Panc1 (cell line): ENCODE measurements around the gene TEX13D. TPM values are rescaled to one million over a fixed set of nuclear protein-coding genes. Genes with fewer than 3 reads are reported as not detected.

ENCODE experiments used
- ATAC-seq: fragments of 200-7000 bp; cut with Tn5 transposase; 2 replicates; pipeline ENCODE4 v1.9.1; 2020; ENCODE audit warnings: mild to moderate bottlenecking, moderate library complexity
- BruUV-seq: library from RNA; stranded (reverse); fragments of 400-500 nt; replicated peaks from 2 replicates; lab custom pipeline; 2021; lab: Mats Ljungman, UMichigan
- CTCF ChIA-PET: fragments of 300-600 bp; sonication (Branson Sonifier 250); formaldehyde crosslinking; loops from one replicate; lab custom pipeline; 2022; ENCODE audit warnings: antibody characterized with exemption; lab: Charles Lee
- POLR2A ChIA-PET: fragments of 300-600 bp; sonication (Branson Sonifier 250); formaldehyde crosslinking; loops from one replicate; lab custom pipeline; 2022; ENCODE audit warnings: antibody characterized with exemption; lab: Charles Lee
- DNase-seq: peaks from one replicate; pipeline ENCODE4 v3.0.0-alpha.2; 2010; ENCODE audit warnings: low read depth, low spot score
- H3K27ac ChIP-seq: 2 replicates; pipeline ENCODE4 v1.5.1; 2011; ENCODE audit warnings: mild to moderate bottlenecking, low read length, inconsistent platforms
- H3K27me3 ChIP-seq: fragments of 200-500 bp; sonication (Bioruptor generic); 2 replicates; pipeline ENCODE4 v1.6.0; 2014; ENCODE audit warnings: low read length, inconsistent platforms; ENCODE audit not compliant: control insufficient read depth, insufficient read depth
- H3K36me3 ChIP-seq: fragments of 200-500 bp; sonication (Bioruptor generic); 2 replicates; pipeline ENCODE4 v1.5.1; 2014; ENCODE audit warnings: inconsistent platforms, mild to moderate bottlenecking, low read length, moderate library complexity; ENCODE audit not compliant: control insufficient read depth, insufficient read depth
- H3K4me1 ChIP-seq: 2 replicates; pipeline ENCODE4 v1.5.1; 2011; ENCODE audit warnings: inconsistent platforms, mild to moderate bottlenecking, low read length, moderate library complexity; ENCODE audit not compliant: control insufficient read depth, insufficient read depth
- H3K4me3 ChIP-seq, 2 experiments: 2 replicates each; pipeline ENCODE4 v1.5.1; 2011 to 2012; ENCODE audit warnings: low read depth in 2 of 2, low read length in 2 of 2, mild to moderate bottlenecking in 2 of 2, inconsistent platforms in 1 of 2, moderate library complexity in 1 of 2
- H3K9me3 ChIP-seq: fragments of 200-500 bp; sonication (Bioruptor generic); 2 replicates; pipeline ENCODE4 v1.5.1; 2014; ENCODE audit warnings: low read depth, mild to moderate bottlenecking, inconsistent platforms, low read length, moderate library complexity; ENCODE audit not compliant: control insufficient read depth, insufficient read depth
- CTCF ChIP-seq: fragments of 450-650 bp; IDR thresholded peaks from 2 replicates; pipeline ENCODE4 v1.5.1; 2017; ENCODE audit warnings: mild to moderate bottlenecking
- POLR2AphosphoS5 ChIP-seq: IDR thresholded peaks from 2 replicates; pipeline ENCODE4 v1.6.1; 2012; ENCODE audit warnings: mild to moderate bottlenecking, low read depth, low read length, moderate library complexity
- REST ChIP-seq, 2 experiments: IDR thresholded peaks; 2 replicates each; pipeline ENCODE4 v1.6.1; 2011 to 2012; ENCODE audit warnings: low read depth in 2 of 2, control low read depth in 1 of 2, low read length in 1 of 2, mild to moderate bottlenecking in 1 of 2, moderate library complexity in 1 of 2; ENCODE audit not compliant: insufficient read depth in 1 of 2
- SIN3A ChIP-seq: IDR thresholded peaks from 2 replicates; pipeline ENCODE4 v1.6.1; 2012; ENCODE audit warnings: low read depth, mild to moderate bottlenecking, low read length, moderate library complexity, borderline replicate concordance; ENCODE audit not compliant: insufficient read depth
- TCF7L2 ChIP-seq: IDR thresholded peaks from 2 replicates; pipeline ENCODE4 v1.6.1; 2011; ENCODE audit warnings: mild to moderate bottlenecking, low read depth, low read length, inconsistent platforms
- in situ Hi-C: cut with HindIII; loops from 2 replicates; pipeline ENCODE4 v1.10.0; 2016; ENCODE audit warnings: low sequenced_read_pairs, low pct_unique_long_range_greater_than_20kb
- intact Hi-C: fragments of 100-400 bp; cut with micrococcal nuclease; formaldehyde crosslinking; loops from one replicate; pipeline ENCODE4 v1.10.0; 2022; ENCODE audit not compliant: unreplicated experiment
- total RNA-seq: library from RNA; stranded (reverse); gene quantifications from one replicate; pipeline ENCODE4 v1.2.1, GENCODE V29; 2021; ENCODE audit not compliant: unreplicated experiment

TEX13D gene
- total RNA-seq, 1 experiment from 2014 or later = not detected

GRCh38 chrX:124362761-124363160 is 30.3 kb downstream of the TEX13D start:
- Histone ChIP-seq H3K9me3 (no peaks in the 10 kb centered on the region), H3K36me3 (no peaks in the 10 kb centered on the region), H3K4me1 (no peaks in the 10 kb centered on the region), H3K27me3 (no peaks in the 10 kb centered on the region), H3K27ac (no peak overlapping the region), H3K4me3 (no peak overlapping the region)
- CTCF ChIA-PET = no interaction called here
- POLR2A ChIA-PET = no interaction called here
- TF ChIP-seq CTCF (no peak), SIN3A (no peak), POLR2AphosphoS5 (no peak), TCF7L2 (no peak)
- ATAC-seq (no peak), DNase-seq (no peak)
- in situ Hi-C loops (no loop called here), intact Hi-C loops (no loop called here)
- BruUV-seq = no TSS peak

GRCh38 chrX:124369722-124370121 is 37.3 kb downstream of the TEX13D start:
- H3K27ac ChIP-seq = no peak overlapping the region
- TF ChIP-seq SIN3A (no peak), REST (IDR thresholded peaks at IDR 0.05; ENCODE audit: insufficient read depth in 1 of 2, low read depth in 2 of 2, low read length in 1 of 2) (no peak), POLR2AphosphoS5 (no peak), CTCF (no peak), TCF7L2 (no peak)
- ChIA-PET CTCF (no interaction called here), POLR2A (no interaction called here)
- in situ Hi-C loops = no loop called here
- H3K27me3 ChIP-seq = no peaks in the 10 kb centered on the region
- no peak overlapping the region for H3K4me3 ChIP-seq
- H3K9me3 ChIP-seq = no peaks in the 10 kb centered on the region
- no TSS peak for BruUV-seq
- H3K36me3 ChIP-seq = no peaks in the 10 kb centered on the region
- ATAC-seq (no peak), DNase-seq (no peak)
- intact Hi-C loops = no loop called here
- no peaks in the 10 kb centered on the region for H3K4me1 ChIP-seq
